Naive thymus-derived CD4-positive, alpha-beta T cell (primary cell): ENCODE results near the gene ARL4C. TPM values are rescaled to one million over a fixed set of nuclear protein-coding genes. Genes with fewer than 3 reads are reported as not detected.

Experiments
- ATAC-seq: fragments of 150-1000 bp; cut with Tn5 transposase; 2 replicates; pipeline ENCODE4 v1.10.0; 2021; ENCODE audit warnings: mild to moderate bottlenecking, moderate library complexity
- CTCF ChIA-PET: fragments of 350-600 bp; sonication (Branson Sonifier 250); formaldehyde crosslinking; loops from one replicate; lab custom pipeline; 2021; ENCODE audit warnings: antibody characterized with exemption; lab: Charles Lee
- POLR2A ChIA-PET: fragments of 350-600 bp; sonication (Branson Sonifier 250); formaldehyde crosslinking; loops from one replicate; lab custom pipeline; 2021; ENCODE audit warnings: antibody characterized with exemption, inconsistent platforms; lab: Charles Lee
- DNase-seq, 9 donors: peaks; one replicate each; pipeline versions ENCODE4 v3.0.0 to v3.0.0-alpha.2; 2020 to 2022; ENCODE audit warnings: mixed read lengths in 1 of 9
- H3K27ac ChIP-seq: one replicate; pipeline ENCODE4 v1.7.0; 2013; ENCODE audit warnings: mild to moderate bottlenecking, low read depth, low read length, moderate library complexity
- H3K27me3 ChIP-seq, 2 donors: one replicate each; pipeline ENCODE4 v1.7.0; 2013; ENCODE audit warnings: low read length in 2 of 2, mild to moderate bottlenecking in 2 of 2, moderate library complexity in 2 of 2; ENCODE audit not compliant: control insufficient read depth in 2 of 2, insufficient read depth in 2 of 2
- H3K36me3 ChIP-seq, 3 experiments: 1 replicate in 2 of 3; 2 replicates in 1 of 3; pipeline ENCODE4 v1.7.0; 2013; ENCODE audit warnings: low read length in 3 of 3, mild to moderate bottlenecking in 3 of 3, moderate library complexity in 1 of 3; ENCODE audit not compliant: insufficient read depth in 3 of 3, control insufficient read depth in 2 of 3
- H3K4me1 ChIP-seq, 2 donors: one replicate each; pipeline ENCODE4 v1.7.0; 2013; ENCODE audit warnings: low read length in 2 of 2, mild to moderate bottlenecking in 2 of 2, moderate library complexity in 1 of 2; ENCODE audit not compliant: control insufficient read depth in 2 of 2, insufficient read depth in 2 of 2
- H3K4me3 ChIP-seq: 2 replicates; pipeline ENCODE4 v1.7.0; 2013; ENCODE audit warnings: mild to moderate bottlenecking, low read length
- H3K9me3 ChIP-seq, 3 experiments: 1 replicate in 2 of 3; 2 replicates in 1 of 3; pipeline ENCODE4 v1.7.0; 2013; ENCODE audit warnings: low read length in 3 of 3; ENCODE audit not compliant: control insufficient read depth in 2 of 3
- H3K27ac Mint-ChIP-seq, 9 donors: one replicate each; pipeline ENCODE4 v1.8.0; 2020 to 2022; ENCODE audit warnings: mixed read lengths in 9 of 9, mild to moderate bottlenecking in 8 of 9, moderate library complexity in 5 of 9, inconsistent platforms in 2 of 9
- H3K27me3 Mint-ChIP-seq, 5 donors: one replicate each; pipeline ENCODE4 v1.8.0; 2021 to 2022; ENCODE audit warnings: mixed read lengths in 5 of 5, mild to moderate bottlenecking in 1 of 5
- H3K36me3 Mint-ChIP-seq, 5 donors: one replicate each; pipeline ENCODE4 v1.8.0; 2020 to 2022; ENCODE audit warnings: mixed read lengths in 5 of 5, mild to moderate bottlenecking in 3 of 5, inconsistent platforms in 1 of 5
- H3K4me1 Mint-ChIP-seq, 7 donors: one replicate each; pipeline ENCODE4 v1.8.0; 2020 to 2022; ENCODE audit warnings: mixed read lengths in 7 of 7, mild to moderate bottlenecking in 3 of 7, inconsistent platforms in 1 of 7
- H3K4me3 Mint-ChIP-seq, 10 donors: one replicate each; pipeline ENCODE4 v1.8.0; 2020 to 2022; ENCODE audit warnings: mild to moderate bottlenecking in 10 of 10, mixed read lengths in 10 of 10, moderate library complexity in 6 of 10, inconsistent platforms in 2 of 10
- H3K9me3 Mint-ChIP-seq, 11 donors: one replicate each; pipeline ENCODE4 v1.8.0; 2020 to 2022; ENCODE audit warnings: mixed read lengths in 11 of 11, mild to moderate bottlenecking in 4 of 11, inconsistent platforms in 1 of 11, moderate library complexity in 1 of 11
- intact Hi-C, 2 donors: fragments of 100-400 bp; cut with micrococcal nuclease; formaldehyde crosslinking; loops; one replicate each; pipeline ENCODE4 v1.15.1; 2023
- polyA plus RNA-seq, 2 donors: library from polyadenylated mRNA; unstranded; fragments of 300-500 nt; fragmentation: Illumina TruSeq; gene quantifications; one replicate each; pipeline ENCODE4 v1.2.3, GENCODE V29; 2021
- total RNA-seq, 6 experiments: library from RNA in 5 of 6; stranded (reverse) in 5 of 6; gene quantifications; 1 replicate in 5 of 6; 2 replicates in 1 of 6; pipeline ENCODE4 v1.2.3 and lab custom pipeline; 2021 to 2026

ARL4C gene
- total and polyA plus RNA-seq, 7 experiments from 2014 or later: 90.6 to 329 (median 202) TPM

GRCh38 chr2:234481301-234481700, 15.6 kb downstream of the ARL4C start:
- intact Hi-C loops: no loop called here
- Histone ChIP-seq H3K36me3 (no peaks in the 10 kb centered on the region), H3K4me3 (no peak overlapping the region), H3K27me3 (no peaks in the 10 kb centered on the region), H3K9me3 (no peaks in the 10 kb centered on the region), H3K4me1 (peaks cover 48 to 57% of the 10 kb centered on the region in 2 donors), H3K27ac (no peak overlapping the region)
- ChIA-PET CTCF (no interaction called here), POLR2A (interaction anchor here (2.3 to 3.9 kb wide), 2 partner anchors 23 to 56 kb away, joined by 16 to 23 read pairs; no protein-coding TSS in a partner anchor)
- H3K4me3 Mint-ChIP-seq: no peak overlapping the region
- peaks cover 0 to 2% (median 0%) of the 10 kb centered on the region in 11 donors for H3K9me3 Mint-ChIP-seq
- H3K27me3 Mint-ChIP-seq: no peaks in the 10 kb centered on the region
- no peak for DNase-seq
- H3K4me1 Mint-ChIP-seq: peaks cover 33 to 88% (median 73%) of the 10 kb centered on the region in 7 donors
- ATAC-seq: no peak
- peaks cover 0 to 50% (median 0%) of the 10 kb centered on the region in 5 donors for H3K36me3 Mint-ChIP-seq
- peak overlapping the region in 3 of 9 donors; percentile 67 to 79 (median 71) for H3K27ac Mint-ChIP-seq

DNA sequence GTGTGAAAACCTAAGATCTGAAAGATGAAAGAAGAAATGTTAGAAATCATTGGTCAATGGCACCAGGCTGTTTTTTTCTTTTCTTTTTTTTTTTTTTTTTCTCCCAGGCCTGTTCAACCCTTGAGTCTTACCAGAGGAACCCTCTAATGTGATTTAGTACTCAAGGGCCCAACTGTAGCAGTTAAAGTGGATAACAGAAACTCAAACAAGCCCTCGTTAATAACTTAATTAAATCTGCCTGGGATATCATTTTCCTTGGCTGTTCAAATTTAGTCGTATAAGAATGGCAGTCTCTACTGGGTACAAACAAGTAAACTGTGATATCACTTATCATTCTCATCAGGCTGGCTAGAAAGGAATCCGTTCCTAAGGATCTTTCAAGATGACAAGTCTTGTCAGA, 16.5 kb downstream of the ARL4C start:
- POLR2A ChIA-PET: no interaction called here
- ATAC-seq (no peak), DNase-seq (no peak)
- Mint-ChIP-seq H3K27me3 (no peaks in the 10 kb centered on the region), H3K27ac (peak overlapping the region in 4 of 9 donors; percentile 23 to 74 (median 50)), H3K4me3 (no peak overlapping the region), H3K36me3 (peaks cover 0 to 49% (median 0%) of the 10 kb centered on the region in 5 donors), H3K9me3 (peaks cover 0 to 2% (median 0%) of the 10 kb centered on the region in 11 donors), H3K4me1 (peaks cover 32 to 84% (median 66%) of the 10 kb centered on the region in 7 donors)
- Histone ChIP-seq H3K4me3 (no peak overlapping the region), H3K36me3 (no peaks in the 10 kb centered on the region), H3K9me3 (no peaks in the 10 kb centered on the region), H3K4me1 (peaks cover 39 to 49% of the 10 kb centered on the region in 2 donors), H3K27me3 (no peaks in the 10 kb centered on the region), H3K27ac (no peak overlapping the region)
- intact Hi-C loops: no loop called here
- CTCF ChIA-PET: no interaction called here

DNA sequence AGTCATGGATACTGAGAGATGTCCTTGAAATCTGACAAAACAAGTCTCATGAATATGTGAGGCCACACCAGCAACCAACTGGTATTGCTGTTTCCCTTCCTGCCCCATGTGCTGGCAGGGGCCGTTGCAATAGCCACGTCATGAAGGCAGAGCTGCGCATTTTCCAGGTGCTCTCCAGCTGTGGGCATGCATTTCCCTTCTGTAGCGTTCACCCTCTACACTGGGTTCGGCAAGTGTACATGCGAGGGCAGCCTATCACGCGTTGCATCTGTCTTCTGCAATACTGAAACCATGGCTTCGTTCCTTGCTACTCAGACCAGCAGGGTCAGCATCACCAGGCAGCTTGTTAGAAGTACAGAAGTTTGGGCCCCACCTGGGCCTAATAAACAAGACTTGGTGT, 17.4 kb downstream of the ARL4C start:
- DNase-seq (no peak), ATAC-seq (no peak)
- Mint-ChIP-seq H3K4me1 (peaks cover 27 to 83% (median 66%) of the 10 kb centered on the region in 7 donors), H3K4me3 (no peak overlapping the region), H3K27me3 (no peaks in the 10 kb centered on the region), H3K9me3 (peaks cover 0 to 2% (median 0%) of the 10 kb centered on the region in 11 donors), H3K36me3 (peaks cover 0 to 49% (median 0%) of the 10 kb centered on the region in 5 donors), H3K27ac (peak overlapping the region in 4 of 9 donors; percentile 17 to 74 (median 41))
- Histone ChIP-seq H3K9me3 (no peaks in the 10 kb centered on the region), H3K27ac (no peak overlapping the region), H3K4me3 (no peak overlapping the region), H3K27me3 (no peaks in the 10 kb centered on the region), H3K36me3 (no peaks in the 10 kb centered on the region), H3K4me1 (peaks cover 30 to 48% of the 10 kb centered on the region in 2 donors)
- intact Hi-C loops: no loop called here
- ChIA-PET POLR2A (interaction anchor here (0.6 to 2.1 kb wide), 5 partner anchors 12 to 28 kb away, joined by 3 to 6 read pairs (median 4); no protein-coding TSS in a partner anchor), CTCF (no interaction called here)

- Mint-ChIP-seq H3K27ac (peak overlapping the region in 3 of 9 donors; percentile 50 to 76 (median 51)), H3K4me1 (peaks cover 20 to 80% (median 56%) of the 10 kb centered on the region in 7 donors), H3K9me3 (peaks cover 0 to 7% (median 0%) of the 10 kb centered on the region in 11 donors), H3K4me3 (no peak overlapping the region), H3K27me3 (no peaks in the 10 kb centered on the region), H3K36me3 (peaks cover 0 to 54% (median 0%) of the 10 kb centered on the region in 5 donors)
- ChIA-PET POLR2A (interaction anchor here (0.6 to 2.1 kb wide), 10 partner anchors 10 to 240 kb away, joined by 3 to 12 read pairs (median 4); no protein-coding TSS in a partner anchor), CTCF (interaction anchor here (0.6 to 1.2 kb wide), 3 partner anchors 24 to 346 kb away, joined by 3 to 8 read pairs (median 4); no protein-coding TSS in a partner anchor)
- Histone ChIP-seq H3K9me3 (no peaks in the 10 kb centered on the region), H3K27me3 (no peaks in the 10 kb centered on the region), H3K4me3 (no peak overlapping the region), H3K36me3 (no peaks in the 10 kb centered on the region), H3K4me1 (peaks cover 18 to 37% of the 10 kb centered on the region in 2 donors), H3K27ac (no peak overlapping the region)
- intact Hi-C loops: no loop called here
- DNase-seq (no peak), ATAC-seq (no peak)
Measured at GRCh38 chr2:234478121-234478858, 18.6 kb downstream of the ARL4C start.

GRCh38 chr2:234476766-234477165, 20.1 kb downstream of the ARL4C start:
- H3K27ac Mint-ChIP-seq: no peak overlapping the region
- POLR2A ChIA-PET: interaction anchor here (1.1 to 2.1 kb wide), 2 partner anchors 12 to 14 kb away, joined by 3 to 12 read pairs; no protein-coding TSS in a partner anchor

DNA sequence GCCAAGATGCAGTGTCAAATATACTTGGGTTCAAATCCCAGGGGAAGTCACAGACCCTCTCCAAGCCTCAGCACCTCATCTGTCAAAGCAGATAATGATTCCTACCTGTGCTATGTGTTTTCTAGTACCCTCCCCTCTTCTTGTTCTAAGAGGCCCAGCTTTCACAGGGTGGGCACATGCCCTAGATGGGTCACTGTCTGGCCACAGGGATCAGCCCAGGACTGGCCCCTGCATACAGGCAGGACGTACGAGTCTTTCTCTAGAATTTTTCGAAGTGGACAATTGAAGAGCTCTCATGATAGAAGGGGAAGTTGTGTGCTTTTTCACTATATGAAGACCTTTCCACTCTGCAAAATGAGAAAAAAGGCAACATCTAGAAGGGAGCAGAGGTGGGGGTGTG, 22.2 kb downstream of the ARL4C start:
- Mint-ChIP-seq H3K27ac (peak overlapping the region in 3 of 9 donors; percentile 6 to 76 (median 74)), H3K4me1 (peaks cover 13 to 50% (median 33%) of the 10 kb centered on the region in 7 donors), H3K27me3 (no peaks in the 10 kb centered on the region), H3K9me3 (peaks cover 0 to 15% (median 0%) of the 10 kb centered on the region in 11 donors), H3K36me3 (peaks cover 0 to 31% (median 0%) of the 10 kb centered on the region in 5 donors), H3K4me3 (no peak overlapping the region)
- Histone ChIP-seq H3K36me3 (no peaks in the 10 kb centered on the region), H3K4me1 (peaks cover 9 to 18% of the 10 kb centered on the region in 2 donors), H3K4me3 (no peak overlapping the region), H3K9me3 (no peaks in the 10 kb centered on the region), H3K27me3 (no peaks in the 10 kb centered on the region), H3K27ac (no peak overlapping the region)
- ATAC-seq: no peak
- DNase-seq: no peak
- POLR2A ChIA-PET: interaction anchor here (0.8 to 1.4 kb wide), 3 partner anchors 9 to 42 kb away, joined by 3 read pairs; no protein-coding TSS in a partner anchor
- intact Hi-C loops: no loop called here
- CTCF ChIA-PET: no interaction called here

More at GRCh38 chr2:234476766-234477165, 20.1 kb downstream of the ARL4C start:
- peaks cover 0 to 45% (median 0%) of the 10 kb centered on the region in 5 donors for H3K36me3 Mint-ChIP-seq
- no peaks in the 10 kb centered on the region for H3K27me3 ChIP-seq
- DNase-seq (no peak), ATAC-seq (no peak)
- no peaks in the 10 kb centered on the region for H3K36me3 ChIP-seq
- peaks cover 13 to 65% (median 45%) of the 10 kb centered on the region in 7 donors for H3K4me1 Mint-ChIP-seq
- H3K4me3 Mint-ChIP-seq: no peak overlapping the region
- peaks cover 0 to 11% (median 0%) of the 10 kb centered on the region in 11 donors for H3K9me3 Mint-ChIP-seq
- intact Hi-C loops: no loop called here
- peaks cover 9 to 23% of the 10 kb centered on the region in 2 donors for H3K4me1 ChIP-seq
- no peak overlapping the region for H3K27ac ChIP-seq
- no peaks in the 10 kb centered on the region for H3K27me3 Mint-ChIP-seq
- no peak overlapping the region for H3K4me3 ChIP-seq
- CTCF ChIA-PET: no interaction called here
- no peaks in the 10 kb centered on the region for H3K9me3 ChIP-seq
